OCI-LY1 (cell line): ENCODE measurements around the gene OPA1.

Experiments
- CTCF ChIP-seq: fragments of 200-600 bp; sonication (generic), shearing (Covaris generic); IDR thresholded peaks from 2 replicates; pipeline ENCODE4 v1.5.1; 2017; ENCODE audit warnings: mild to moderate bottlenecking, antibody characterized with exemption, low read length, moderate library complexity, mixed read lengths
- EZH2 ChIP-seq: fragments of 200-600 bp; sonication (generic), shearing (Covaris generic); IDR thresholded peaks from 2 replicates; pipeline ENCODE4 v1.8.0; 2017; ENCODE audit warnings: borderline replicate concordance, mixed run types, mild to moderate bottlenecking, antibody characterized with exemption, low read length, moderate library complexity, mixed read lengths

GRCh38 chr3:193743702-193744047 lies 150.7 kb downstream of the OPA1 start:
- TF ChIP-seq CTCF (0 out of 2 replicates have a peak, but pooled peaks have one; percentile 5), EZH2 (no peak)
